Occipital lobe (tissue), 2 donors: ENCODE results near the gene MACF1. TPM values are rescaled to one million over a fixed set of nuclear protein-coding genes. Genes with fewer than 3 reads are reported as not detected.

ENCODE experiments used
- DNase-seq: peaks from one replicate; lab custom pipeline; 2025; lab: John Stamatoyannopoulos, UW
- total RNA-seq: library from RNA; depleted of rRNA; stranded (reverse); fragments of >200 nt; gene quantifications from one replicate; pipeline ENCODE4 v1.2.3, GENCODE V29; 2014

Gene MACF1
- total RNA-seq, 1 donor from 2014 or later, result 341 TPM

- DNase-seq, result no peak
Observed at GRCh38 chr1:39295901-39296300, 91.4 kb downstream of the MACF1 start.

GRCh38 chr1:39297551-39297950, 93.1 kb downstream of the MACF1 start:
- DNase-seq, result no peak

DNA sequence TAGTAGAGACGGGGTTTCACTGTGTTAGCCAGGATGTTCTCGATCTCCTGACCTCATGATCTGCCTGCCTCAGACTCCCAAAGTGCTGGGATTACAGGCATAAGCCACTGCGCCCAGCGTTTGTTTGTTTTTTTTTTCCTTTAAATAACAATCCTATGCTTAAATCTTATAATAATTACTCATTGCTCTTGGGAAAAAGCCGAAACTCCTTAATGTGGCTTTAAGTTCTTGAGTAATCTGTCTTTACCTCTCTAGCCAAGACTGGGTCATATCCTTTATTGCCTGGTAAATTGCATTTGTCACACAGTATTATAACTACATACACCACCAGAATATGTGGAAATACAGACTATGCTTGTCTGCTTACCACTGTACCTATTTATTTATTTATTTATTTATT, 97.1 kb downstream of the MACF1 start:
- no peak for DNase-seq

DNA sequence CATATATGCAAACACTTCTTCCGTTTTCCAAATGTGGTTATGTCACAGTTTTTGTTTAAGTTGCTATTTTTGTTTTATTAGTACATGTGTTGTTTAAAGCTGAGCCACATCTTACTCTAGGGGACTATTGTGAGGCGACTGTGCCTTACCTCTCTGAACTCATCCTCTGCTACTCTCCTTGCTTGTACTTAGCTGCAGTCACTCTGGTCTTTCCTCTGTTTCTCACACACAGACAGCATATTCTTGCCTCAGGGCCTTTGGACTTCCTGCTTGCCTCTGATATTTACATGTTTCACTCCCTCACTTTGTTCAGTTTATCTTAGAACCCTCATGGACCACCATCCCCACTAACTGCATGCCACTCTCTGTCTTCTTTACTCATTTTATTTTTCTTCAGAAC, 101.1 kb downstream of the MACF1 start:
- no peak for DNase-seq

DNA sequence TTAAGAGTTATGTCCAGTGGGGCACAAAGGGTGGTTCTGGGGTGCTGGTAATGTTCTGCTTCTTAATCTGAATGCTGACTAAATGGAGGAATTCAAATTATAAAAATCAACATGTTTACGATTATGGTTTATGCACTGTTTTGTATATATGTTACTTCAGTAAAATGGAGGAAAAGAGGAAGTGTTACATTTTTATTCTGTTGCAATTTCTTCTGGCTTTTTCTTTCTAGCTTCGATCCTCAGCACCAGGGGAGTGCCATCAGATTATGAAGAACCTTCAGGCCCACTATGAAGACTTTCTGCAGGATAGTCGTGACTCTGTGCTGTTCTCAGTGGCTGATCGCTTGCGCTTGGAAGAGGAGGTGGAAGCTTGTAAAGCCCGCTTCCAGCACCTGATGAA, 105.5 kb downstream of the MACF1 start:
- DNase-seq, result no peak

GRCh38 chr1:39310691-39311090, 106.2 kb downstream of the MACF1 start:
- DNase-seq, result no peak

GRCh38 chr1:39317111-39317510, 112.6 kb downstream of the MACF1 start:
- no peak for DNase-seq

GRCh38 chr1:39317910-39318633, 113.6 kb downstream of the MACF1 start:
- DNase-seq, result no peak

DNA sequence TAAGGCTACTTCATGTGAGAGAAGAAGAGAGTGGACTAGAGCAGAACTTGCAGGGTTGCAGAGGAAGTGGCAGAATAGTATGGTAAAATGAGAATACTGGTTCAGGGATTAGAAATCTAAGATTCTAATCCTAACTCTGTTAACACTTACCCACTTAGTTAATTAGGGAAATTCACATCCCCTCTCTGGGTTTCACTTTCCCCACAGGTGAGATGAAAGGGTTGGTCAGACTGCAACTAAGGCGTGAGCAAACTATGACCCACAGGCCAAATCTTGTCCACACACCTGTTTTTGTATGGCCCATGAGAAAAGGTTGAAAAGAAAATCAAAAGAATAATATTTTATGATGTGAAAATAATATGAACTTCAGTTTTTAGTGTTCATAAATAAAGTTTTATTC, 117.5 kb downstream of the MACF1 start:
- DNase-seq, result no peak

GRCh38 chr1:39322431-39322830, 117.9 kb downstream of the MACF1 start:
- DNase-seq, result no peak

GRCh38 chr1:39324888-39325287, 120.4 kb downstream of the MACF1 start:
- no peak for DNase-seq

DNA sequence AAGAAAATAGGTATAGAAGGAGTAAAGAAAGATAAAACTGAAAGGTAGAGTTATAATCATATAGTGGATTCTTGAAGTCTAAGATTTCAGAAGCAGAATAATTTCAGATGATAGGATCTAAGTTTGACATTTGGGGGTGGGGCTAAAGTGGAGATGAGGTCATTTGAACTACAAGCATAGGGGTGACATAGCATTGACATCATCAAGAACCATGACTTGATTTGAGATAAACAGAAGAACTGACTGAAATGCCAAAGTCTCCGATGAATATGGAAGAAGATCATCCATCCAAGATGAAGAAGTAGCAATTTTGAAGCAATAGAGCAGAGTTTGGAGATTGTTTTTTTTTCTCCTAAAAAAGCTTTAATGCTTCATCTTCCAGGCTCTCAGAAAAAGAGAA, 122.3 kb downstream of the MACF1 start:
- DNase-seq, result no peak

GRCh38 chr1:39328095-39328494, 123.6 kb downstream of the MACF1 start:
- DNase-seq, result no peak

GRCh38 chr1:39328586-39329121, 124.2 kb downstream of the MACF1 start:
- no peak for DNase-seq

GRCh38 chr1:39331647-39332046, 127.2 kb downstream of the MACF1 start:
- DNase-seq, result no peak

DNA sequence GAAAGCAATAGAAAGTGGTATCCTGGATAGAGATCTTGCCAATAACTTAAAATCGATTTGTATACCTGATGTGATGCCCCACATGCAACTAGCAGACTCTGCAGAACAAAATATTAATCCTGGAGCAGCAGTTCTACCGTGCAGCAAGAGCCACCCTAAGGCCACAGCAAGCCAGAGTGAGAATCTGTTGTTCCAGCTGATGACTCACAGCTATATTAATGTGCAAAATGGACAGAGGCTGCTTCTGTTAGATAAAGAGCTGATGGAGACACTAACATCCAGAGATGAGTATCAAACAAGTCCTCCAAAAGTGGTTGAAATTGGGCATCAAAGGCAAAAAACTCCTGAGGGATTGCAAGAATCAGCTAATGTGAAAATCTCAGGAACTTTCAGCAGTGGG, 127.8 kb downstream of the MACF1 start:
- DNase-seq, result no peak

- DNase-seq, result no peak
Observed at GRCh38 chr1:39332828-39333227, 128.3 kb downstream of the MACF1 start.

GRCh38 chr1:39333296-39333695, 128.8 kb downstream of the MACF1 start:
- no peak for DNase-seq

DNA sequence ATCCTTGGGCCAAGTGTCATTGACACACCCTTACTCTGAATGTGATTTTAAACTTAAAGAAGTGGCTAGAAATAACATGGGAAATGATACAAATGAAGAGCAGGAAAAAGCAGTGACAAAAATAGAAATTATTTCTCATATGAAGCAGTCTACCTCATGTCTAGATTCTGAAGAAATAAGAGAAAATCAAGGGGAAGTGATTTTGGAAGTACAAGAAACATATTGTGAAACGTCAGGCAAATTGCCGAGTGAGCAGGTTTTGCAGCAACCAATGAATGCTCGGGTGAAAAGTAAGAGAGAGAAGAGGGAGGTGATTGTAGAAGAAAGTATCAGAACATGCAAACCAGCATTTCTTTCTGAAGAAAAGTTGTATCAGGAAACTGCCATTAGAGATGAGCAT, 130.7 kb downstream of the MACF1 start:
- no peak for DNase-seq

GRCh38 chr1:39337067-39337466, 132.6 kb downstream of the MACF1 start:
- no peak for DNase-seq

DNA sequence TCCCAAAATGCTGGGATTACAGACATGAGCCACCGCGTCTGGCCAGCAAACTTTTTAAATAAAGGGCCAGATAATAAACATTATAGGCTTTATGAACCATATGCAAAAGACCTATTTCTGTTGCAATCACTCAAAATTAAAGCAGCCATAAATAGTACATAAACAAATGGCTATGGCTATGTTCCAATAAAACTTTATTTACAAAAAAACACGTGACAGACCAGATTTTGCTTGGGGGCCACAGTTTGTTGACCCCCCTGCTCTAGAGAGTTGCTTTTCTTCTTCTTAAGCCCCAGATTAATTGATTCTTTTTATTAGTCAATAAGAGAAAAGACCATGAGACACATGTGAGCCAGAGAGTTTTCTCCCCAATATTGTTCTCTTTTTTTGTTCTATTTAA, 138.3 kb downstream of the MACF1 start:
- no peak for DNase-seq

DNA sequence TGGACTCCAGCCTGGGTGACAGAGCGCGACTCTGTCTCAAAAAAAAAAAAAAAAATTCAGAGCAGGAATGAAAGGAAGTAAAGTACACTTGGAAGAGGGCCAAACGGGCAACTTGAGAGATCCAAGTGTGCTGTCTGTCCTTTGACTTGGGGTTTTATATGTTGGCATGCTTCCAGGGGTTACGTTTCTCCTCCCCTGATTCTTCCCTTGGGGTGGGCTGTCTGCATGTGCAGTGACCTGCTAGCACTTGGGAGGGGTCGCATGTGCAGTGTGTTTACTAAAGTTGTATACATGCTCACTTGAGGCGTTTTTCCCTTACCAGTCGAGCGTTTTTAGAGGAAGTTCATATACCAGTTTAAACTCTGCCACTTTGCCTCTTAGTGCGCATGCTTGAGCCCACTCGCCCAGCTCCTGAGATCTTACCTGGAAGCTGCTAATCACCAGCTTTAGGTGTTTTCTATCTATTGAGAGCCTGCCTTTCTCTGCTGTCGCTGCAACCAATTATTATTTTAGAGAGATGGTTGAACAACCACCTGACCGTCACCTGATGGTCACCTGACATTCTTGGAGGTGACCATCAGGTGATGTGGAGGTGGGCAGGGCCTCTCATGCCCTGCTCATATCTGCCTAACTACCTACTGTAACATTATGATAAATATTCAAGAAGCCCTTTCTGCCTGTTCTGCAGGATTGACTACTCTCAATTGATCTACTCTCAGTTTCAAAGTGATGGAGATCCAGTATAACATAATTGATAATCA, 140.1 kb downstream of the MACF1 start:
- no peak for DNase-seq

DNA sequence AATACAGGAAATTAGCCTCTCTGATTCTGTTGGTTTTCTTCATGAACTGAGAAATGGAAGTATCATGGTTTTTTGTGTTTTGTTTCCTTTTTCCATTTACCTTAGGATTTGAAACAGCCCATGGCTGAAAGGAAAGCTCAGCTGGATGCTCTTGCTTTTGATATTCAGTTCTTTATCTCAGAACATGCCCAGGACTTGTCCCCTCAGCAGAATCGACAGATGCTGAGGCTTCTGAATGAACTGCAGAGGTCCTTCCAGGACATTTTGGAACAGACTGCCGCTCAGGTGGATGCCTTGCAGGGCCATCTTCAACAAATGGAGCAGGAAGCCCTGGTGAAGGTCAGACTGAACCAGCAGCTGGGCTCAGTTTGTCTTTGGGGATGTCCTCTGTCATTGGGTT, 142.4 kb downstream of the MACF1 start:
- DNase-seq, result no peak
